GM19043 (cell line): Measurements from ENCODE around the gene PRR5.

Experiments
- ATAC-seq: cut with Tn5 transposase; IDR thresholded peaks from one replicate; pipeline ENCODE4 v1.9.1; 2021; ENCODE audit warnings: low read depth; ENCODE audit not compliant: unreplicated experiment

The PRR5 gene

GRCh38 chr22:44711690-44712555, 9.9 kb downstream of the PRR5 start:
- no peak for ATAC-seq

DNA sequence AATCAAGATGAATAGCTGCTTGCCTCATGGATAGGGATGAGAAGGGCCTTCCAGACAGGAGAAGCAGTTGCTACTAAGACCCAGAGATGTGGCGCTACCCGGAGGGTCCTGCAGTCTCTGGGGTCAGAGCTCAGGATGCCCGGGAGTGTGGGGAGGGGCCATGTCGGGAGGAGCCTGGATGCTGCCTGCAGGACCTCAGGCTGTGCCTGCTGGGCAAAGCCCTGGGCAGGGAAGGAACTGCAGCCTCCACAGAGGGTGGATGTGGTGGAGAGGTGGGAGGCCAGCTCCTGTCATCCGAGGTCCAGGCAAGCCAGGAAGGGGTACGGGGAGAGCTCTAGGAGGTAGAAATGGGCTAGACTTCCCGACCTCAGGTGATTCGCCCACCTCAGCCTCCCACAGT, 11.0 kb downstream of the PRR5 start:
- no peak for ATAC-seq

DNA sequence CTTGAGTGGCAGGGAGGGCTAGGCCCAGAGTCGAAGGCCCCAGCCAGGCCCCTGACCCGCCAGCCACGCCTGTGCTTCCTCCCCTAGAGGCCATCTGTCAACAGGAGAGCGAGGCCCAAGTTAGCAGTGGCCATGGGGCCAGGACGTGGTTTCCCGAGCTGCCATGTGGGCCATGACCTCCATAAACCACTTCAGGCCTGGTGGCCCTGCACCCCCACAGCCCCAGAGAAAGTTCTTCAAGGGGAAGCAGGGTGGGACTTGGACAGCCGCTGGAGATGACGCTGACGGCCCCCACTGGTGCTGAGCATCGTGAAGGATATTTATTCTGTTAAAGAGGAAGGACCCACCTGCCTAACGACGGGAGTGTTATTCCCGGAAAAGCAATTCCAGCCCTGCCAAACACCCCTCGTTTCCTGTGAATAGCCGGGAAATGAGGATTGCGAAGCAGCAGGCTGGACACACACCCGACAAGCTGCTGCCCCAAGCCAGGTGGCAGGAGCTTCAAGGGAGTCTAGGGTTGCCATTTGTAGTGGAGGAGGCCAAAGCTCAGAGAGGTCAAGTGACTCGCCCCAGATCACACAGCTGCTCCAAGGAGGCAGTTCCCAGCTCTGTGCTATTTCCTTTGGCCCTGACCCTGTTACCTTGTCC, 12.8 kb downstream of the PRR5 start:
- no peak for ATAC-seq

DNA sequence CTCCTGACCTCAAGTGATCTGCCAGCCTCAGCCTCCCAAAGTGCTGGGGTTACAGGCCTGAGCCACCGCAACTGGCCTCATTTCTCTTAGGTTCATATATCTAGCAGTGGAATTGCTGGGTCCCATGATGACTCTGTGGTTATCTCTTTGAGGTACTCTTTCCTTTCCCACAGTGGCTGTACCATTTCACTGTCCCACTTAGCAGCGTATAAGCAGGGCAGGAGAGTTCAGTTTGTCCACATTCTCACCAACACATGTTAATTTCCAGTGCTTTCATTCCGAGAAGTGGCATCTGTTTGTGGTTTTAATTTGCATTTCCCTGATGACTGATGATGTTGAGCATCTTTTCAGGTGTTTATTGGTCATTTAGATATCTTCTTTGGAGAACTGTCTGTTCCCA, 16.4 kb downstream of the PRR5 start:
- no peak for ATAC-seq

DNA sequence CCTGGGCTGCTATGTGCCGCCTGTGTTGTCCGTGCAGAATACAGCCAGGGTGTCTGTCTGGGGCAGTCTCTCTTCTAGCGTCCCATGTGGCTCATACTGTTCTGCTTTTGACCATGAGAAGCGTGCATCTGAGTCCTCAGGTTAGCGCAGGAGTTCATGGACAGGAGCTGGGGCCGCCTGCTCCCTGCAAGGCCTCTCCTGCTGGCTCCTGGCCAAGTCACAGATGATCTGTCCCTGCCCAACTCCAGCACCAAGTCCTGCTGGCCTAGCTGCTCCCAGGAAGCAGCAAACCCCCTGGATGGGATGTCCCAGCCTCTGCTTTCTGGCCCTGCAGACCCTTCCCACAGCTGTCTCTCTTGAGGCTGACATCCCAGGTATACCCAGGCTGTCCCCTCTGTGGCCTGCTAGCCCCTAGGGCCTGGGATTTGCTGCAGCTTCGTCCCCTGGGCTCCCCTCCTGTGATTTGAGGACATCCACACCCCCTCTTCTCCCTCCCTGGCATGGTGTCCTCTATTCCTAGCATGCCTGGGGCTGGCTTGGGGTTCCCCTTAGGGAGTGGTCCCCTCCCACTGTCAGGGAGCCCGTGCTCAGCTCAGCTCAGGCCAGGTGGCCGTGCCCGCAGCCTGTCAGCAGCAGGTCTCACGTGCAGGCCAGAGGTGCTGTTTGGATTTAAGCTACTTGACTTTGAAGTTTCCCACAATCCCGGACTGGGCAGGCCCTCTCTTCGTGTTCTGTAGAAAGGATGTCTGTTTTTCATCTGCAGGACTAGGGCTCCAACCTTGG, 17.8 kb downstream of the PRR5 start:
- ATAC-seq, result no peak

DNA sequence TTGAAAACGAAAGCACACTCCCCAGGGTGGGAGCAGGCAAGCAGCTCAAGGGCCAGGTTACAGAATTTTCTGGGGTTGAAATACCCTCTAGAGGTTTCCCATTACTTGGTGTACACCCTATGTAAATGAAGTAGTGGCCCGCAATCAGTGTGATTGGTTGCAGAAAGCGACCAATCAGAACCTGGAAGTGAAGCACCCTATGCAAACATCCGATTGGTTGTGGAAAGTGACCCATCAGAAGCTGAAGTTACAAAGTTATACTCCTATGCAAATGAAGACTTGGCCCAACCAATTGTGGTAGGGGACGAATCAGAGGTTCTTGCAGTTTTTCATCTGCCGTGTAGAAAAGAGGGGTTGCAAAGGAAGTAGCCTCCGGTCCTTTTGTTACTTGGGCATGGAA, 19.2 kb downstream of the PRR5 start:
- ATAC-seq, result no peak

GRCh38 chr22:44722611-44723010, 20.6 kb downstream of the PRR5 start:
- no peak for ATAC-seq

- ATAC-seq, result no peak
These were observed 21.8 kb downstream of the PRR5 start for GRCh38 chr22:44723801-44724200.

- ATAC-seq, result no peak
These were observed 22.4 kb downstream of the PRR5 start for GRCh38 chr22:44724416-44724815.

DNA sequence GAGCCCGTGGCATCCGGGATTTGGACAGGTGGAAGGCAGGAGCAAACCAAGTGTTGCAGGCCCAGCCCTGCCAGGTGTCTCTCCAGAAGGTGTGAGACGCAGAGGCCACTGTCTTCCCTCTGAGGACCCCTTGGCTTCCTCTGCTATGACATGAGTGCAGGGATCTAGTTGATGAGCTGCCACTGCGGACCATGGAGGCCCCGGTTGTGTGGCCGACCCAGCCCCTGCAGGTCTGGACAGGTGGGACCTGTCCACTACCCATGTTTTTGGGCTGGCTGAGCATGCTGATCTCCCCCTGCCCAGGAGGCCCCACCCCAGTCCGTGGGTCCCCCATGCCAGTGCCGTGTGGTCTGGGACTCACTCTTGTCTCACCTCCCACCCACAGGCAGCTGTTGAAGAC, 22.9 kb downstream of the PRR5 start:
- ATAC-seq, result no peak

GRCh38 chr22:44726439-44726838, 24.4 kb downstream of the PRR5 start:
- ATAC-seq, result no peak

GRCh38 chr22:44727148-44727547, 25.1 kb downstream of the PRR5 start:
- no peak for ATAC-seq

- no peak for ATAC-seq
These were observed 25.7 kb downstream of the PRR5 start for GRCh38 chr22:44727709-44728108.

GRCh38 chr22:44728761-44729324, 26.8 kb downstream of the PRR5 start:
- ATAC-seq, result no peak

DNA sequence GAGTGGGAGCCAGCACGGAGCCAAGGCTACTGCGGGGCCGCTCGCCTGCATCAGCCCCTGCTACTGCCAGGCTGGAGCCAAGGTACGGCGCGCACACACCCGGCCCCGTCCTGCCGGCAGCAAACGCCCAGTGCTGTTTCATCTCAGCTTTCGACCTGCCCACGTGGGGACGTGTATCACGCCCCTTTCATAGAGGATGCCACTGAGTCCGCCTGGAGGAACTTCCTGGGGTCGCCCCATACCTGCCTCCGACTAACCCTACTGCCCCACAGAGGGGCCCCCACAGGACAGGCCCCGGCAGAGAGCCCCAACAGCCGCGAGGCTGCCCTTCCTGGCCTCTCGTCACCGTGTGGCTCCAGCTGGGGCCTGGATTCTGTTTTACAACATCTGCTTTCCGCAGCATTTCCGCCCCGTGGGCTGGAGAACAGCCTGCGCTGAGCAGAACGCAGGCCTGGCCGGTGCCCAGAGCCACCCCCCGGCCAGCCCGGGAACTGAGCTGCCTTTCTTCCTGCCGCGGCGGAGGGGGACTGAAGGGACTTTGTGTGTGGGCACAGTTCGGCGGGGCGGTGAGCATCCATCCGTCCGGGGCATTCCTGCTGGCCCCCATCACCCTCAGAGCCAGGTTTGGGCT, 27.5 kb downstream of the PRR5 start:
- ATAC-seq, result no peak

- no peak for ATAC-seq
These were observed 28.0 kb downstream of the PRR5 start for GRCh38 chr22:44730022-44730393.

GRCh38 chr22:44730490-44731356, 28.7 kb downstream of the PRR5 start:
- no peak for ATAC-seq

GRCh38 chr22:44731357-44731970, 29.5 kb downstream of the PRR5 start:
- ATAC-seq, result no peak

GRCh38 chr22:44732017-44732561, 30.1 kb downstream of the PRR5 start:
- no peak for ATAC-seq
